Measurements from ENCODE around the gene OR2B2.

GRCh38 chr6:27948237-27948636 lies 36.0 kb upstream of the OR2B2 start:
- TF ChIP-seq, protein P1, sequence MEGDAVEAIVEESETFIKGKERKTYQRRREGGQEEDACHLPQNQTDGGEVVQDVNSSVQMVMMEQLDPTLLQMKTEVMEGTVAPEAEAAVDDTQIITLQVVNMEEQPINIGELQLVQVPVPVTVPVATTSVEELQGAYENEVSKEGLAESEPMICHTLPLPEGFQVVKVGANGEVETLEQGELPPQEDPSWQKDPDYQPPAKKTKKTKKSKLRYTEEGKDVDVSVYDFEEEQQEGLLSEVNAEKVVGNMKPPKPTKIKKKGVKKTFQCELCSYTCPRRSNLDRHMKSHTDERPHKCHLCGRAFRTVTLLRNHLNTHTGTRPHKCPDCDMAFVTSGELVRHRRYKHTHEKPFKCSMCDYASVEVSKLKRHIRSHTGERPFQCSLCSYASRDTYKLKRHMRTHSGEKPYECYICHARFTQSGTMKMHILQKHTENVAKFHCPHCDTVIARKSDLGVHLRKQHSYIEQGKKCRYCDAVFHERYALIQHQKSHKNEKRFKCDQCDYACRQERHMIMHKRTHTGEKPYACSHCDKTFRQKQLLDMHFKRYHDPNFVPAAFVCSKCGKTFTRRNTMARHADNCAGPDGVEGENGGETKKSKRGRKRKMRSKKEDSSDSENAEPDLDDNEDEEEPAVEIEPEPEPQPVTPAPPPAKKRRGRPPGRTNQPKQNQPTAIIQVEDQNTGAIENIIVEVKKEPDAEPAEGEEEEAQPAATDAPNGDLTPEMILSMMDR (IDR thresholded peaks at IDR 0.05; ENCODE audit: low read depth, low read length, missing input control), result no peak
- TF ChIP-seq, protein P2, sequence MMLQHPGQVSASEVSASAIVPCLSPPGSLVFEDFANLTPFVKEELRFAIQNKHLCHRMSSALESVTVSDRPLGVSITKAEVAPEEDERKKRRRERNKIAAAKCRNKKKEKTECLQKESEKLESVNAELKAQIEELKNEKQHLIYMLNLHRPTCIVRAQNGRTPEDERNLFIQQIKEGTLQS (IDR thresholded peaks at IDR 0.05), result no peak
- no peak for TF ChIP-seq SP1 (IDR thresholded peaks at IDR 0.05)
- TF ChIP-seq YY1 (IDR thresholded peaks at IDR 0.05), result no peak
- TF ChIP-seq FOXA1 (IDR thresholded peaks at IDR 0.05), result no peak
- no peak for TF ChIP-seq RAD21 (IDR thresholded peaks at IDR 0.05)
- TF ChIP-seq, protein P3, sequence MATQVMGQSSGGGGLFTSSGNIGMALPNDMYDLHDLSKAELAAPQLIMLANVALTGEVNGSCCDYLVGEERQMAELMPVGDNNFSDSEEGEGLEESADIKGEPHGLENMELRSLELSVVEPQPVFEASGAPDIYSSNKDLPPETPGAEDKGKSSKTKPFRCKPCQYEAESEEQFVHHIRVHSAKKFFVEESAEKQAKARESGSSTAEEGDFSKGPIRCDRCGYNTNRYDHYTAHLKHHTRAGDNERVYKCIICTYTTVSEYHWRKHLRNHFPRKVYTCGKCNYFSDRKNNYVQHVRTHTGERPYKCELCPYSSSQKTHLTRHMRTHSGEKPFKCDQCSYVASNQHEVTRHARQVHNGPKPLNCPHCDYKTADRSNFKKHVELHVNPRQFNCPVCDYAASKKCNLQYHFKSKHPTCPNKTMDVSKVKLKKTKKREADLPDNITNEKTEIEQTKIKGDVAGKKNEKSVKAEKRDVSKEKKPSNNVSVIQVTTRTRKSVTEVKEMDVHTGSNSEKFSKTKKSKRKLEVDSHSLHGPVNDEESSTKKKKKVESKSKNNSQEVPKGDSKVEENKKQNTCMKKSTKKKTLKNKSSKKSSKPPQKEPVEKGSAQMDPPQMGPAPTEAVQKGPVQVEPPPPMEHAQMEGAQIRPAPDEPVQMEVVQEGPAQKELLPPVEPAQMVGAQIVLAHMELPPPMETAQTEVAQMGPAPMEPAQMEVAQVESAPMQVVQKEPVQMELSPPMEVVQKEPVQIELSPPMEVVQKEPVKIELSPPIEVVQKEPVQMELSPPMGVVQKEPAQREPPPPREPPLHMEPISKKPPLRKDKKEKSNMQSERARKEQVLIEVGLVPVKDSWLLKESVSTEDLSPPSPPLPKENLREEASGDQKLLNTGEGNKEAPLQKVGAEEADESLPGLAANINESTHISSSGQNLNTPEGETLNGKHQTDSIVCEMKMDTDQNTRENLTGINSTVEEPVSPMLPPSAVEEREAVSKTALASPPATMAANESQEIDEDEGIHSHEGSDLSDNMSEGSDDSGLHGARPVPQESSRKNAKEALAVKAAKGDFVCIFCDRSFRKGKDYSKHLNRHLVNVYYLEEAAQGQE (IDR thresholded peaks at IDR 0.05), result no peak
- TF ChIP-seq, protein P4, sequence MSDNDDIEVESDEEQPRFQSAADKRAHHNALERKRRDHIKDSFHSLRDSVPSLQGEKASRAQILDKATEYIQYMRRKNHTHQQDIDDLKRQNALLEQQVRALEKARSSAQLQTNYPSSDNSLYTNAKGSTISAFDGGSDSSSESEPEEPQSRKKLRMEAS (IDR thresholded peaks at IDR 0.05), result no peak
